Pons (tissue), 1 donor: ENCODE results near the gene SPACA5B.
"Not testable (repeated sequence)": the region's sequence is repeated elsewhere in the genome, so short reads cannot be mapped to it uniquely, and the experiment has no call there.

Experiments used
- DNase-seq: peaks from one replicate; pipeline ENCODE4 v3.0.0-alpha.2; 2016; ENCODE audit warnings: low spot score

Gene SPACA5B

GRCh38 chrX:48130326-48130725, at the start of gene SPACA5B:
Gene SPACA5B, plus strand, starts transcription at chrX:48130626. Its CDS starts 62 bp downstream, at chrX:48130688.
- not testable (repeated sequence) for DNase-seq

GRCh38 chrX:48083212-48083611, 47.2 kb upstream of the SPACA5B start:
- DNase-seq, result peak; percentile 43

GRCh38 chrX:48083706-48084105, 46.7 kb upstream of the SPACA5B start:
- no peak for DNase-seq

- DNase-seq, result peak; percentile 62
Observed at GRCh38 chrX:48086082-48086481, 44.3 kb upstream of the SPACA5B start.

- no peak for DNase-seq
Observed at GRCh38 chrX:48090123-48090522, 40.3 kb upstream of the SPACA5B start.

- not testable (repeated sequence) for DNase-seq
Observed at GRCh38 chrX:48092558-48092957, 37.9 kb upstream of the SPACA5B start.

- DNase-seq, result no peak
Observed at GRCh38 chrX:48101443-48101842, 29.0 kb upstream of the SPACA5B start.

GRCh38 chrX:48102874-48103374, 27.5 kb upstream of the SPACA5B start:
- DNase-seq, result no peak

- DNase-seq, result no peak
Observed at GRCh38 chrX:48107717-48108116, 22.7 kb upstream of the SPACA5B start.

- DNase-seq, result not testable (repeated sequence)
Observed at GRCh38 chrX:48125286-48125685, 5.1 kb upstream of the SPACA5B start.

GRCh38 chrX:48132308-48132844, 1.9 kb downstream of the SPACA5B start:
- not testable (repeated sequence) for DNase-seq

GRCh38 chrX:48139076-48139475, 8.7 kb downstream of the SPACA5B start:
- not testable (repeated sequence) for DNase-seq

- DNase-seq, result not testable (repeated sequence)
Observed at GRCh38 chrX:48141810-48142508, 11.5 kb downstream of the SPACA5B start.

GRCh38 chrX:48142697-48143096, 12.3 kb downstream of the SPACA5B start:
- not testable (repeated sequence) for DNase-seq

GRCh38 chrX:48153769-48154168, 23.3 kb downstream of the SPACA5B start:
- DNase-seq, result no peak

GRCh38 chrX:48154796-48155195, 24.4 kb downstream of the SPACA5B start:
- no peak for DNase-seq

GRCh38 chrX:48156014-48156413, 25.6 kb downstream of the SPACA5B start:
- DNase-seq, result no peak

- DNase-seq, result no peak
Observed at GRCh38 chrX:48165241-48165640, 34.8 kb downstream of the SPACA5B start.

- DNase-seq, result not testable (repeated sequence)
Observed at GRCh38 chrX:48166322-48166721, 35.9 kb downstream of the SPACA5B start.

GRCh38 chrX:48179691-48180090, 49.3 kb downstream of the SPACA5B start:
- no peak for DNase-seq

- DNase-seq, result no peak
Observed at GRCh38 chrX:48180811-48181210, 50.4 kb downstream of the SPACA5B start.

GRCh38 chrX:48181882-48182281, 51.5 kb downstream of the SPACA5B start:
- not testable (repeated sequence) for DNase-seq
